ENCODE measurements around the gene HCLS1. TPM values are rescaled to one million over a fixed set of nuclear protein-coding genes. Genes with fewer than 3 reads are reported as not detected.

The HCLS1 gene
- total RNA-seq, 1 donor from 2014 or later = 1.6 TPM

DNA sequence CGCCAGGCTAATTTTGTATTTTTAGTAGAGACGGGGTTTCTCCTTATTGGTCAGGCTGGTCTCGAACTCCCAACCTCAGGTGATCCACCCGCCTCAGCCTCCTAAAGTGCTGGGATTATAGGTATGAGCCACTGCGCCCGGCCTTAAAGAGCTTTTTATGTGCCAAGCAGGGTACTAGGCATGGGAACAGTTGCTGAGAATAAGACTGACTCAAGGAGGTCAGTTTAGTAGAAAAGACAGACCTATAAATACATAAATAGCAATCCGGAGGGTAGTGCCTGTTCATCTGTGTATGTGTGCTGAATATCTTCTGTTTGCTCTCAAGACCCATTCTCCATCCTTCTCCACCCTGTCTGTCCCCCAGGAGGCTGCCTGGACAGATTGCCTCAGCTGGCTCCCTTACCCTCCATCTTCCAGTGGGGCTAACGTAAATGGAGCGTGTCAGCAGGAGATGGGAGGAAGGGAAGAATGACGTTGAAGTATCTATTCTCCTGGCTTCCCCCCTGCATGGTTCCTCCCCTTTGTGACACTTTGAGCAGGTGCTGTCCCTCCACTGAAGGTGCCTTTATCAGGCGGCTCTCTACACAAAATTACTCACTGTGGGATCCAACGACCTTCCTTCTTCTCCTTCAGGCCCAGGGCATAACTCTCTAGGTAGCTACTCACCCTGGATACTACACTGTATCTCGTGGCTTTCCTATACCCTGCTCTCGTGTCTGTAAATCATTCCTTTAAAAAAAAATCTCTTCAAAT lies 36.4 kb downstream of the HCLS1 start:
- Histone ChIP-seq H3K9ac (ENCODE audit: low read length) (no peak overlapping the region), H3K4me3 (ENCODE audit: insufficient read depth, low read depth, low read length) (no peak overlapping the region), H3K27me3 (ENCODE audit: insufficient read depth, low read length) (peaks cover 2% of the 10 kb centered on the region), H3K9me3 (ENCODE audit: insufficient read depth, low read depth, low read length) (no peaks in the 10 kb centered on the region), H3K36me3 (ENCODE audit: insufficient read depth, low read length) (no peaks in the 10 kb centered on the region), H3K4me1 (ENCODE audit: insufficient read depth, low read length) (no peaks in the 10 kb centered on the region), H3K27ac (ENCODE audit: low read depth, low read length) (no peak overlapping the region), H2AFZ (ENCODE audit: low read depth, low read length) (no peak overlapping the region), H4K20me1 (ENCODE audit: insufficient read depth, low read length) (no peaks in the 10 kb centered on the region), H3K79me2 (ENCODE audit: insufficient read depth, low read length) (no peaks in the 10 kb centered on the region), H3K4me2 (ENCODE audit: low read length) (no peak overlapping the region)
- DNase-seq (ENCODE audit: low read depth) (no peak), FAIRE-seq (no peak)
- no peak for TF ChIP-seq EZH2 (IDR thresholded peaks at IDR 0.05; ENCODE audit: insufficient read depth, low read length)
- no peak for TF ChIP-seq CTCF (IDR thresholded peaks at IDR 0.05; ENCODE audit: insufficient read depth, low read depth, low read length)
- no peaks in the 10 kb centered on the region for H3K4me1 Mint-ChIP-seq (ENCODE audit: low read depth, unreplicated experiment)
- peaks cover 4% of the 10 kb centered on the region for H3K27me3 Mint-ChIP-seq (ENCODE audit: low read depth, unreplicated experiment)
- H3K36me3 Mint-ChIP-seq (ENCODE audit: low read depth, unreplicated experiment) = no peaks in the 10 kb centered on the region
- no peak overlapping the region for H3K4me3 Mint-ChIP-seq (ENCODE audit: unreplicated experiment)
- H3K9me3 Mint-ChIP-seq (ENCODE audit: unreplicated experiment) = no peaks in the 10 kb centered on the region
- no peak overlapping the region for H3K27ac Mint-ChIP-seq (ENCODE audit: unreplicated experiment)

GRCh38 chr3:121621491-121621890 lies 39.2 kb downstream of the HCLS1 start:
- Mint-ChIP-seq H3K27ac (ENCODE audit: unreplicated experiment) (no peak overlapping the region), H3K36me3 (ENCODE audit: low read depth, unreplicated experiment) (no peaks in the 10 kb centered on the region), H3K9me3 (ENCODE audit: unreplicated experiment) (no peaks in the 10 kb centered on the region), H3K4me3 (ENCODE audit: unreplicated experiment) (no peak overlapping the region), H3K27me3 (ENCODE audit: low read depth, unreplicated experiment) (peaks cover 4% of the 10 kb centered on the region), H3K4me1 (ENCODE audit: low read depth, unreplicated experiment) (no peaks in the 10 kb centered on the region)
- Histone ChIP-seq H3K79me2 (ENCODE audit: insufficient read depth, low read length) (no peaks in the 10 kb centered on the region), H3K4me1 (ENCODE audit: insufficient read depth, low read length) (no peaks in the 10 kb centered on the region), H3K27me3 (ENCODE audit: insufficient read depth, low read length) (peaks cover 2% of the 10 kb centered on the region), H3K4me3 (ENCODE audit: insufficient read depth, low read depth, low read length) (no peak overlapping the region), H3K27ac (ENCODE audit: low read depth, low read length) (no peak overlapping the region), H2AFZ (ENCODE audit: low read depth, low read length) (no peak overlapping the region), H3K9ac (ENCODE audit: low read length) (no peak overlapping the region), H3K4me2 (ENCODE audit: low read length) (no peak overlapping the region), H4K20me1 (ENCODE audit: insufficient read depth, low read length) (no peaks in the 10 kb centered on the region), H3K36me3 (ENCODE audit: insufficient read depth, low read length) (no peaks in the 10 kb centered on the region), H3K9me3 (ENCODE audit: insufficient read depth, low read depth, low read length) (no peaks in the 10 kb centered on the region)
- DNase-seq (ENCODE audit: low read depth) = no peak
- TF ChIP-seq CTCF (IDR thresholded peaks at IDR 0.05; ENCODE audit: insufficient read depth, low read depth, low read length) (no peak), EZH2 (IDR thresholded peaks at IDR 0.05; ENCODE audit: insufficient read depth, low read length) (no peak)
- FAIRE-seq = no peak

GRCh38 chr3:121619691-121620090 lies 41.0 kb downstream of the HCLS1 start:
- Mint-ChIP-seq H3K36me3 (ENCODE audit: low read depth, unreplicated experiment) (no peaks in the 10 kb centered on the region), H3K4me1 (ENCODE audit: low read depth, unreplicated experiment) (no peaks in the 10 kb centered on the region)
- TF ChIP-seq EZH2 (IDR thresholded peaks at IDR 0.05; ENCODE audit: insufficient read depth, low read length) (no peak), CTCF (IDR thresholded peaks at IDR 0.05; ENCODE audit: insufficient read depth, low read depth, low read length) (no peak)

More at GRCh38 chr3:121619691-121620090, 41.0 kb downstream of the HCLS1 start:
- H3K9ac ChIP-seq (ENCODE audit: low read length) = no peak overlapping the region
- no peak overlapping the region for H3K4me3 ChIP-seq (ENCODE audit: insufficient read depth, low read depth, low read length)
- DNase-seq (ENCODE audit: low read depth) (no peak), FAIRE-seq (no peak)
- no peaks in the 10 kb centered on the region for H4K20me1 ChIP-seq (ENCODE audit: insufficient read depth, low read length)
- H3K27ac Mint-ChIP-seq (ENCODE audit: unreplicated experiment) = no peak overlapping the region
- no peak overlapping the region for H3K4me2 ChIP-seq (ENCODE audit: low read length)
- peaks cover 2% of the 10 kb centered on the region for H3K27me3 ChIP-seq (ENCODE audit: insufficient read depth, low read length)
- H3K79me2 ChIP-seq (ENCODE audit: insufficient read depth, low read length) = no peaks in the 10 kb centered on the region
- no peak overlapping the region for H3K4me3 Mint-ChIP-seq (ENCODE audit: unreplicated experiment)
- no peak overlapping the region for H3K27ac ChIP-seq (ENCODE audit: low read depth, low read length)
- no peaks in the 10 kb centered on the region for H3K36me3 ChIP-seq (ENCODE audit: insufficient read depth, low read length)
- H3K9me3 ChIP-seq (ENCODE audit: insufficient read depth, low read depth, low read length) = no peaks in the 10 kb centered on the region
- peaks cover 4% of the 10 kb centered on the region for H3K27me3 Mint-ChIP-seq (ENCODE audit: low read depth, unreplicated experiment)
- H2AFZ ChIP-seq (ENCODE audit: low read depth, low read length) = no peak overlapping the region
- H3K4me1 ChIP-seq (ENCODE audit: insufficient read depth, low read length) = no peaks in the 10 kb centered on the region
- H3K9me3 Mint-ChIP-seq (ENCODE audit: unreplicated experiment) = no peaks in the 10 kb centered on the region

Measured in astrocyte (in vitro differentiated cells and primary cell).